Chondrocyte (in vitro differentiated cells): Measurements from ENCODE around the gene LRP11. TPM values are rescaled to one million over a fixed set of nuclear protein-coding genes. Genes with fewer than 3 reads are reported as not detected.
A peak's percentile ranks its signal among the peaks of the same experiment; 100 is the strongest.

Source experiments
- DNase-seq: peaks from one replicate; pipeline ENCODE4 v3.0.0; 2021; ENCODE audit warnings: mixed read lengths, low spot score
- H3K27ac Mint-ChIP-seq: one replicate; pipeline ENCODE4 v1.8.0; 2021; ENCODE audit warnings: mild to moderate bottlenecking, moderate library complexity, mixed read lengths; ENCODE audit not compliant: unreplicated experiment
- H3K27me3 Mint-ChIP-seq: 2 replicates; pipeline ENCODE4 v1.8.0; 2021; ENCODE audit warnings: low read depth, mixed read lengths
- H3K36me3 Mint-ChIP-seq: 2 replicates; pipeline ENCODE4 v1.8.0; 2021; ENCODE audit warnings: low read depth, mixed read lengths
- H3K4me1 Mint-ChIP-seq: 2 replicates; pipeline ENCODE4 v1.8.0; 2021; ENCODE audit warnings: low read depth, mild to moderate bottlenecking, mixed read lengths
- H3K4me3 Mint-ChIP-seq: one replicate; pipeline ENCODE4 v1.8.0; 2021; ENCODE audit warnings: mild to moderate bottlenecking, moderate library complexity, mixed read lengths; ENCODE audit not compliant: unreplicated experiment
- H3K9me3 Mint-ChIP-seq: 2 replicates; pipeline ENCODE4 v1.8.0; 2021; ENCODE audit warnings: low read depth, mixed read lengths
- CTCF ChIP-seq: fragments of 200-600 bp; sonication (generic); IDR thresholded peaks from 2 replicates; pipeline ENCODE4 v1.5.0; 2021; ENCODE audit warnings: antibody characterized with exemption, mild to moderate bottlenecking, moderate library complexity
- total RNA-seq: library from RNA; stranded (reverse); gene quantifications from 3 replicates; pipeline ENCODE4 v1.2.1, GENCODE V29; 2021

Gene LRP11
- total RNA-seq, 1 donor from 2014 or later = 61.9 TPM

GRCh38 chr6:149890629-149891045 is 26.5 kb upstream of the LRP11 start:
- no peak for DNase-seq
- Mint-ChIP-seq H3K4me3 (no peak overlapping the region), H3K4me1 (peaks cover 24% of the 10 kb centered on the region), H3K36me3 (no peaks in the 10 kb centered on the region), H3K9me3 (no peaks in the 10 kb centered on the region), H3K27me3 (no peaks in the 10 kb centered on the region), H3K27ac (peak overlapping the region; percentile 82)
- TF ChIP-seq CTCF = no peak

- no peak for DNase-seq
- no peak for TF ChIP-seq CTCF
- peaks cover 13% of the 10 kb centered on the region for H3K4me1 Mint-ChIP-seq
- H3K36me3 Mint-ChIP-seq = no peaks in the 10 kb centered on the region
- H3K9me3 Mint-ChIP-seq = no peaks in the 10 kb centered on the region
- no peak overlapping the region for H3K27ac Mint-ChIP-seq
- H3K27me3 Mint-ChIP-seq = no peaks in the 10 kb centered on the region
- H3K4me3 Mint-ChIP-seq = no peak overlapping the region
Observed at GRCh38 chr6:149889326-149889725, 25.2 kb upstream of the LRP11 start.

- Mint-ChIP-seq H3K4me3 (no peak overlapping the region), H3K9me3 (no peaks in the 10 kb centered on the region), H3K27me3 (no peaks in the 10 kb centered on the region), H3K4me1 (peaks cover 18% of the 10 kb centered on the region), H3K36me3 (no peaks in the 10 kb centered on the region), H3K27ac (no peak overlapping the region)
- DNase-seq = no peak
- TF ChIP-seq CTCF = no peak
Observed at GRCh38 chr6:149888659-149889058, 24.5 kb upstream of the LRP11 start.

- no peaks in the 10 kb centered on the region for H3K9me3 Mint-ChIP-seq
- no peak for TF ChIP-seq CTCF
- H3K27me3 Mint-ChIP-seq = no peaks in the 10 kb centered on the region
- peaks cover 18% of the 10 kb centered on the region for H3K4me1 Mint-ChIP-seq
- no peaks in the 10 kb centered on the region for H3K36me3 Mint-ChIP-seq
- no peak for DNase-seq
- no peak overlapping the region for H3K27ac Mint-ChIP-seq
- H3K4me3 Mint-ChIP-seq = no peak overlapping the region
Observed at GRCh38 chr6:149888093-149888492, 23.9 kb upstream of the LRP11 start.

GRCh38 chr6:149887343-149887742 is 23.2 kb upstream of the LRP11 start:
- no peak overlapping the region for H3K27ac Mint-ChIP-seq
- no peaks in the 10 kb centered on the region for H3K27me3 Mint-ChIP-seq
- no peak for TF ChIP-seq CTCF
- no peaks in the 10 kb centered on the region for H3K9me3 Mint-ChIP-seq
- no peak overlapping the region for H3K4me3 Mint-ChIP-seq
- no peaks in the 10 kb centered on the region for H3K36me3 Mint-ChIP-seq
- DNase-seq = no peak
- H3K4me1 Mint-ChIP-seq = peaks cover 18% of the 10 kb centered on the region
